UCSD-AML1 (cell line): ENCODE data around the gene ARAP2.

Experiments used
- DNase-seq: peaks from one replicate; lab custom pipeline; 2025; ENCODE audit not compliant: unreplicated experiment; lab: John Stamatoyannopoulos, UW

The ARAP2 gene

GRCh38 chr4:36260731-36261130 lies 16.4 kb upstream of the ARAP2 start:
- DNase-seq, result no peak

GRCh38 chr4:36256398-36256891 lies 12.1 kb upstream of the ARAP2 start:
- DNase-seq, result peak; percentile 5

GRCh38 chr4:36255577-36255976 lies 11.3 kb upstream of the ARAP2 start:
- peak; percentile 13 for DNase-seq

GRCh38 chr4:36254371-36254770 lies 10.1 kb upstream of the ARAP2 start:
- no peak for DNase-seq

GRCh38 chr4:36251983-36252382 lies 7.7 kb upstream of the ARAP2 start:
- no peak for DNase-seq

GRCh38 chr4:36249610-36250009 lies 5.3 kb upstream of the ARAP2 start:
- no peak for DNase-seq

GRCh38 chr4:36243355-36244256 lies 708 bp downstream of the ARAP2 start:
- DNase-seq, result no peak

GRCh38 chr4:36242629-36243354 lies 1.5 kb downstream of the ARAP2 start:
- no peak for DNase-seq

GRCh38 chr4:36241771-36242170 lies 2.5 kb downstream of the ARAP2 start:
- DNase-seq, result no peak

GRCh38 chr4:36237366-36238313 lies 6.7 kb downstream of the ARAP2 start:
- DNase-seq, result peak; percentile 15

- DNase-seq, result no peak
These were observed 8.2 kb downstream of the ARAP2 start for GRCh38 chr4:36236159-36236558.

GRCh38 chr4:36235306-36235705 lies 9.0 kb downstream of the ARAP2 start:
- no peak for DNase-seq

GRCh38 chr4:36233567-36234266 lies 10.6 kb downstream of the ARAP2 start:
- no peak for DNase-seq

GRCh38 chr4:36230534-36230933 lies 13.8 kb downstream of the ARAP2 start:
- DNase-seq, result no peak

GRCh38 chr4:36227913-36228312 lies 16.4 kb downstream of the ARAP2 start:
- peak; percentile 6 for DNase-seq

- DNase-seq, result no peak
These were observed 17.7 kb downstream of the ARAP2 start for GRCh38 chr4:36226430-36227227.

GRCh38 chr4:36224972-36225903 lies 19.1 kb downstream of the ARAP2 start:
- DNase-seq, result peak; percentile 6

- DNase-seq, result no peak
These were observed 21.6 kb downstream of the ARAP2 start for GRCh38 chr4:36222702-36223101.
